Body of pancreas (tissue), 4 donors: ENCODE data around the gene CSAD. TPM values are rescaled to one million over a fixed set of nuclear protein-coding genes. Genes with fewer than 3 reads are reported as not detected.

Experiments used
- ATAC-seq: fragments of 150-250 bp; one replicate; pipeline ENCODE4 v1.9.1; 2016
- DNase-seq, 4 donors: peaks; one replicate each; pipeline ENCODE4 v3.0.0-alpha.2; 2019
- H3K27ac ChIP-seq, 4 donors: fragments of 200-600 bp; sonication (generic); 1 replicate in 3 of 4; 2 replicates in 1 of 4; pipeline versions ENCODE4 v1.5.1 to v1.6.1; 2016 to 2019; ENCODE audit warnings: mild to moderate bottlenecking in 1 of 4, mixed read lengths in 1 of 4, moderate library complexity in 1 of 4
- H3K27me3 ChIP-seq, 2 donors: fragments of 200-600 bp; sonication (generic); one replicate each; pipeline ENCODE4 v1.6.0; 2016; ENCODE audit warnings: mild to moderate bottlenecking in 1 of 2
- H3K36me3 ChIP-seq, 2 donors: fragments of 200-600 bp; sonication (generic); replicated peaks in 1 of 2; 2 replicates each; pipeline ENCODE4 v1.5.1; 2016; ENCODE audit warnings: low read depth in 2 of 2; ENCODE audit not compliant: insufficient read depth in 1 of 2
- H3K4me1 ChIP-seq: fragments of 200-600 bp; sonication (generic); one replicate; pipeline ENCODE4 v1.6.0; 2016
- H3K4me3 ChIP-seq, 2 donors: fragments of 200-600 bp; sonication (generic); 1 replicate in 1 of 2; 2 replicates in 1 of 2; pipeline ENCODE4 v1.5.1; 2016 to 2019
- H3K9me3 ChIP-seq, 3 donors: fragments of 200-600 bp; sonication (generic); 1 replicate in 2 of 3; 2 replicates in 1 of 3; pipeline ENCODE4 v1.5.1; 2016
- POLR2A ChIP-seq, 3 donors: fragments of 450-650 bp; IDR thresholded peaks; one replicate each; pipeline ENCODE4 v1.6.1; 2016; ENCODE audit warnings: antibody characterized with exemption in 3 of 3, mild to moderate bottlenecking in 2 of 3
- WGBS, 2 donors: methylation state at CpG; one replicate each; pipeline ENCODE4 v1.1.5; 2017; 5-methylcytosine and 5-hydroxymethylcytosine counted together
- intact Hi-C: fragments of 100-400 bp; cut with DNase I; formaldehyde crosslinking; loops from one replicate; pipeline ENCODE4 v1.15.1; 2023
- total RNA-seq, 2 donors: library from RNA; depleted of rRNA; stranded (reverse); fragments of >200 nt; gene quantifications; one replicate each; pipeline ENCODE4 v1.1.0, GENCODE V29; 2016
- TF ChIP-seq, protein P1 (sequence below), 7 experiments: fragments of 450-650 bp in 4 of 7; fragments of 200-600 bp in 3 of 7; sonication (generic) in 3 of 7; IDR thresholded peaks; one replicate each; pipeline ENCODE4 v1.5.1; 2016 to 2019; ENCODE audit warnings: antibody characterized with exemption in 7 of 7

CSAD gene
- total RNA-seq, 2 donors from 2014 or later = 31.4 to 64.3 TPM

GRCh38 chr12:53218551-53219291 lies 38.0 kb upstream of the CSAD start:
- WGBS, 2 donors = 62 to 70% methylated on average over 20 to 28 of the region's 30 CpGs
- intact Hi-C loops = no loop called here
- H3K4me1 ChIP-seq = peaks cover 51% of the 10 kb centered on the region

GRCh38 chr12:53217931-53218307 lies 37.2 kb upstream of the CSAD start:
- Histone ChIP-seq H3K36me3 (no peaks in the 10 kb centered on the region), H3K27ac (peak overlapping the region in 1 of 4 donors; percentile 33), H3K4me1 (peaks cover 43% of the 10 kb centered on the region), H3K9me3 (no peaks in the 10 kb centered on the region), H3K4me3 (no peak overlapping the region), H3K27me3 (no peaks in the 10 kb centered on the region)
- ATAC-seq (no peak), DNase-seq (no peak)
- TF ChIP-seq POLR2A (IDR thresholded peaks at IDR 0.05) = no peak
- TF ChIP-seq, protein P1, sequence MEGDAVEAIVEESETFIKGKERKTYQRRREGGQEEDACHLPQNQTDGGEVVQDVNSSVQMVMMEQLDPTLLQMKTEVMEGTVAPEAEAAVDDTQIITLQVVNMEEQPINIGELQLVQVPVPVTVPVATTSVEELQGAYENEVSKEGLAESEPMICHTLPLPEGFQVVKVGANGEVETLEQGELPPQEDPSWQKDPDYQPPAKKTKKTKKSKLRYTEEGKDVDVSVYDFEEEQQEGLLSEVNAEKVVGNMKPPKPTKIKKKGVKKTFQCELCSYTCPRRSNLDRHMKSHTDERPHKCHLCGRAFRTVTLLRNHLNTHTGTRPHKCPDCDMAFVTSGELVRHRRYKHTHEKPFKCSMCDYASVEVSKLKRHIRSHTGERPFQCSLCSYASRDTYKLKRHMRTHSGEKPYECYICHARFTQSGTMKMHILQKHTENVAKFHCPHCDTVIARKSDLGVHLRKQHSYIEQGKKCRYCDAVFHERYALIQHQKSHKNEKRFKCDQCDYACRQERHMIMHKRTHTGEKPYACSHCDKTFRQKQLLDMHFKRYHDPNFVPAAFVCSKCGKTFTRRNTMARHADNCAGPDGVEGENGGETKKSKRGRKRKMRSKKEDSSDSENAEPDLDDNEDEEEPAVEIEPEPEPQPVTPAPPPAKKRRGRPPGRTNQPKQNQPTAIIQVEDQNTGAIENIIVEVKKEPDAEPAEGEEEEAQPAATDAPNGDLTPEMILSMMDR (IDR thresholded peaks at IDR 0.05) = no peak
- intact Hi-C loops = no loop called here
- 0 to 56% methylated on average over 1 to 3 of the region's 3 CpGs for WGBS, 2 donors

More at GRCh38 chr12:53218551-53219291, 38.0 kb upstream of the CSAD start:
- Histone ChIP-seq H3K9me3 (no peaks in the 10 kb centered on the region), H3K36me3 (no peaks in the 10 kb centered on the region), H3K27me3 (no peaks in the 10 kb centered on the region), H3K27ac (peak overlapping the region in 2 of 4 donors; percentile 98 to 100), H3K4me3 (no peak overlapping the region)
- DNase-seq (no peak), ATAC-seq (no peak)
- TF ChIP-seq POLR2A (IDR thresholded peaks at IDR 0.05) = no peak
- TF ChIP-seq, protein P1 (IDR thresholded peaks at IDR 0.05) = no peak

DNA sequence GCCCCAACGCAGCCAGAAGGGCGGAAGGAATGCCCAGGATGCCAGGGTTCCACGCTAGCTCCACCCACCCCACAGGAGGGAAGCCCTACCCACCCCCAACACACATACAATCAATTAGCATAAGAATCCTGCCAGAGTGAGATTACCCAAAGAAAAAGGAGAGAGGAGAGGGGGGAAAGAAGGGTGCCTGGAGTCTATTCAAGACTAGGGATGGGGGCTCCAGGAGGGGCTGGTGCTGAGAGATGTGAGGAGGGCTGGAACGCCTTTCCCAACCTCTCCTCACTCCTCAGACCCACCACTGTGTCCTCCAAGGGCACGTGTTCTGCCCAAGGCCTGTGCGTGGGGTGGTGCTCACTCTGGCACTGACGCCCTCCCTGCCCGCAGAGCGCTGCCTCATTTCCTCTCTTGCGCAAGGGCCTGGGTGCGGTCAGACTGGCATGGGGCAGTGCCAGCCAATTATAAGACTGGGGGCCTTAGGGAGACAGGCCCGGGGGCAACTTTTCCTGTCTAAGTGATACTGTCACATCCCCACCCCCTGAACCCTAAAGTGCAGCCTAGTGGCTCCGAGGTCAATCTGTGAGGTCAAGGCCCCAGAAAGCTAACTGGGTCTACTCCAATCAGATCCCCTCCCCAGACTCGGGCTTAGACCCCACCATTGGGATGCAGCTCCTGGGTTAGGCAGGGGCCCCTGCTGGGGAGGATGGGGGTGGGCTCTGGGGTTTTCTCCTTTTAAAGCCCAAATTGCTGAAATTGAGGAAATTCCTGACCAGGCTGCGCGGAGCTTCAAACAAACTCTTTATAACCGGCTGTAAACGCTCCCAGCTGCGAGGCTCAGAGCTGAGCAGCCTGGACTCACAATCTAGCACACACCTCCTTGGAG lies 36.6 kb upstream of the CSAD start:
- no peaks in the 10 kb centered on the region for H3K36me3 ChIP-seq
- H3K9me3 ChIP-seq = no peaks in the 10 kb centered on the region
- H3K27me3 ChIP-seq = no peaks in the 10 kb centered on the region
- DNase-seq (peak in 3 of 4 donors; percentile 47 to 55 (median 49)), ATAC-seq (no peak)
- WGBS, 2 donors = 52 to 70% methylated on average over 9 to 19 of the region's 19 CpGs
- H3K27ac ChIP-seq = peak overlapping the region in 2 of 4 donors; percentile 10 to 33
- TF ChIP-seq, protein P1 (IDR thresholded peaks at IDR 0.05) = no peak
- no peak for TF ChIP-seq POLR2A (IDR thresholded peaks at IDR 0.05)
- intact Hi-C loops = no loop called here
- peaks cover 36% of the 10 kb centered on the region for H3K4me1 ChIP-seq
- H3K4me3 ChIP-seq = no peak overlapping the region

DNA sequence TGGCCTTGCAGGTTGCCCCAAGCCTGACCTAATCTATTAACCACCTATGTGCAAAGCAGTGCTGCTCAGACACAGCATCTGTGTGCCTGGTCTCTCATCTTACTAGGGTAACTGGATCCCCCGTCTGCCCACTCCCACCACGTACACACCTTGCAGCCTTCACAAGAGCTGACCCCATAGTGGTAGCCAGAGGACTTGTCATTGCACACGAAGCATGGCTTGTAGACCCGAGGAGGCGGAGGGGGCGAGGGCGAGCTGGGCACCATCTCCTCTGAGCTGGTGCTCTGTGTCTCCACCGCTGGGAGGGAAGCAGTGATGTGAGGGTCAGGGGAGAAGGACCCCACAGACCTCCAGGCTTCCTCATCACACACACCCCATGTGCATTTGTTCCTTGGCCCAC lies 34.8 kb upstream of the CSAD start:
- Histone ChIP-seq H3K4me3 (no peak overlapping the region), H3K36me3 (peaks cover 0 to 6% of the 10 kb centered on the region in 2 donors), H3K9me3 (no peaks in the 10 kb centered on the region), H3K4me1 (peaks cover 31% of the 10 kb centered on the region), H3K27ac (no peak overlapping the region), H3K27me3 (no peaks in the 10 kb centered on the region)
- intact Hi-C loops = no loop called here
- WGBS, 2 donors = 59 to 79% methylated on average over 3 to 8 of the region's 8 CpGs
- DNase-seq (no peak), ATAC-seq (no peak)
- TF ChIP-seq, protein P1 (IDR thresholded peaks at IDR 0.05) = no peak
- TF ChIP-seq POLR2A (IDR thresholded peaks at IDR 0.05) = no peak
